ENCODE results near the gene RANBP9. TPM values are rescaled to one million over a fixed set of nuclear protein-coding genes. Genes with fewer than 3 reads are reported as not detected.

The RANBP9 gene
- total and polyA plus RNA-seq, 2 of the 13 experiments (the other 11 are each of a cell fraction or from before 2014, with no cell fraction given), result 26.6 to 30.6 TPM

DNA sequence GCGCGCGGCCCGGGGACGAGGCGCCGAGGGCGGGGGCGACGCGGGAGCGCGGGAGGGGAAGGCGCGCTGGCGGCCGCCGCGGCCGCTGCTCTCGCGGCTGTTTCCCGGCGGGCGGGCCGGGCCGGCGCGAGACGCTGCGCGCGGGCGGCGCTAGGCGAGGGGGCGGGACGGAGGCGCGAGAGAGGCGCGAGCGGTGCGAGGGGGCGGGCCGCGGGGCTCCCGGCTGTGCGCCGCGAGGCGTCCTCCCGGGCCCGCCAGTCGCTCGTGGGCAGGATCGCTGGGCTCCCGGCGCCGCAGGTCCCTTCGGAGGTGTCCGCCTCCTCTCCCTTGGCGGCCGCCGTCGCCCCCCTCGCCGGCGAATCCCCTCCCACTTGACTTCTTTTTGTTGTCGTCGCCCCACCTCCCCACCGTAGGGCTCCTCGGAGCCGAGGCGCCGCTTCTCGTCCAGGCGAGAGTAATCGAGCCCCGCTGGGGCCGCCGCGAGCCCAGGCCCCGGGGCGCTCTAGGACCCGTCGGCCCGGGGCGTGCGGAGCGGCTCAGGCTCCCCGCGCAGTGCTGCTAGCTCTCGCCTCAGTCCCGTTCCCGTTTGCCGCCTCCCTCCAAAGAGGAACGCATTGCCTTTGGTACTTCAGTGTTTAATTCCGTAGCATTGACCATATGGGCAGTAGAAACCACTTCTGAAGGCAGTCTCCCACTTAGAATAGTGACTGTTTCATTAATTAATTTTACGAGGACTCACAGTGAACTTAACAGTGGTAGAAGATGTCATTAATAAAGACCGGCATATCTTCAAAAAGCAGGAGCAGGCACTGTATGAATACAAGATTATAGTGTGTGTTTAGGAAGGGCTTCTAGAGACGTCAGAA is at the start of gene RANBP9 (continued):
- TF ChIP-seq, protein P1, sequence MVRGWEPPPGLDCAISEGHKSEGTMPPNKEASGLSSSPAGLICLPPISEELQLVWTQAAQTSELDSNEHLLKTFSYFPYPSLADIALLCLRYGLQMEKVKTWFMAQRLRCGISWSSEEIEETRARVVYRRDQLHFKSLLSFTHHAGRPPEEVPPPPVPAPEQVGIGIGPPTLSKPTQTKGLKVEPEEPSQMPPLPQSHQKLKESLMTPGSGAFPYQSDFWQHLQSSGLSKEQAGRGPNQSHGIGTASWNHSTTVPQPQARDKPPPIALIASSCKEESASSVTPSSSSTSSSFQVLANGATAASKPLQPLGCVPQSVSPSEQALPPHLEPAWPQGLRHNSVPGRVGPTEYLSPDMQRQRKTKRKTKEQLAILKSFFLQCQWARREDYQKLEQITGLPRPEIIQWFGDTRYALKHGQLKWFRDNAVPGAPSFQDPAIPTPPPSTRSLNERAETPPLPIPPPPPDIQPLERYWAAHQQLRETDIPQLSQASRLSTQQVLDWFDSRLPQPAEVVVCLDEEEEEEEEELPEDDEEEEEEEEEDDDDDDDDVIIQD (CRISPR knock-in tag; IDR thresholded peaks at IDR 0.05; ENCODE audit: low read depth), result peak; percentile 47; the same call in 1 of the 2 replicates
- TF ChIP-seq LCORL (IDR thresholded peaks at IDR 0.05), result no peak
- TF ChIP-seq LCORL (CRISPR knock-in tag; IDR thresholded peaks at IDR 0.05), result peak; percentile 73; the same call in 1 of the 2 replicates
- TF ChIP-seq SRSF1 (optimal IDR thresholded peaks at IDR 0.05; ENCODE audit: low read depth, low read length), result no peak
- TF ChIP-seq ETV5 (CRISPR knock-in tag; IDR thresholded peaks at IDR 0.05; ENCODE audit: borderline replicate concordance), result peak; percentile 45; the same call in 1 of the 2 replicates
- TF ChIP-seq TRIM22 (IDR thresholded peaks at IDR 0.05), result no peak
- peak; percentile 14; the same call in 1 of the 2 replicates for TF ChIP-seq ZBTB14 (CRISPR knock-in tag; IDR thresholded peaks at IDR 0.05)
- TF ChIP-seq, protein P2, sequence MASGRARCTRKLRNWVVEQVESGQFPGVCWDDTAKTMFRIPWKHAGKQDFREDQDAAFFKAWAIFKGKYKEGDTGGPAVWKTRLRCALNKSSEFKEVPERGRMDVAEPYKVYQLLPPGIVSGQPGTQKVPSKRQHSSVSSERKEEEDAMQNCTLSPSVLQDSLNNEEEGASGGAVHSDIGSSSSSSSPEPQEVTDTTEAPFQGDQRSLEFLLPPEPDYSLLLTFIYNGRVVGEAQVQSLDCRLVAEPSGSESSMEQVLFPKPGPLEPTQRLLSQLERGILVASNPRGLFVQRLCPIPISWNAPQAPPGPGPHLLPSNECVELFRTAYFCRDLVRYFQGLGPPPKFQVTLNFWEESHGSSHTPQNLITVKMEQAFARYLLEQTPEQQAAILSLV (CRISPR knock-in tag; IDR thresholded peaks at IDR 0.05; ENCODE audit: borderline replicate concordance), result peak; percentile 88
- TF ChIP-seq ZNF644 (CRISPR knock-in tag; IDR thresholded peaks at IDR 0.05; ENCODE audit: low read depth), result no peak
- TF ChIP-seq MIXL1 (CRISPR knock-in tag; IDR thresholded peaks at IDR 0.05), result peak; percentile 60
- TF ChIP-seq TERF1 (CRISPR knock-in tag; IDR thresholded peaks at IDR 0.05), result 0 out of 2 replicates have a peak, but pooled peaks have one; percentile 82
- no peak for TF ChIP-seq SMARCC2 (IDR thresholded peaks at IDR 0.05)
- TF ChIP-seq, protein P3, sequence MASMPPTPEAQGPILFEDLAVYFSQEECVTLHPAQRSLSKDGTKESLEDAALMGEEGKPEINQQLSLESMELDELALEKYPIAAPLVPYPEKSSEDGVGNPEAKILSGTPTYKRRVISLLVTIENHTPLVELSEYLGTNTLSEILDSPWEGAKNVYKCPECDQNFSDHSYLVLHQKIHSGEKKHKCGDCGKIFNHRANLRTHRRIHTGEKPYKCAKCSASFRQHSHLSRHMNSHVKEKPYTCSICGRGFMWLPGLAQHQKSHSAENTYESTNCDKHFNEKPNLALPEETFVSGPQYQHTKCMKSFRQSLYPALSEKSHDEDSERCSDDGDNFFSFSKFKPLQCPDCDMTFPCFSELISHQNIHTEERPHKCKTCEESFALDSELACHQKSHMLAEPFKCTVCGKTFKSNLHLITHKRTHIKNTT (CRISPR knock-in tag; IDR thresholded peaks at IDR 0.05), result no peak
- TF ChIP-seq ZNF564 (CRISPR knock-in tag; IDR thresholded peaks at IDR 0.05), result no peak
- no peak for TF ChIP-seq NFE2 (CRISPR knock-in tag; IDR thresholded peaks at IDR 0.05)
- 0 out of 2 replicates have a peak, but pooled peaks have one; percentile 84 for TF ChIP-seq ZNF569 (CRISPR knock-in tag; IDR thresholded peaks at IDR 0.05; ENCODE audit: borderline replicate concordance)
